Panc1 (cell line): Measurements from ENCODE around the gene PARM1. TPM values are rescaled to one million over a fixed set of nuclear protein-coding genes. Genes with fewer than 3 reads are reported as not detected.

ENCODE experiments used
- ATAC-seq: fragments of 200-7000 bp; cut with Tn5 transposase; 2 replicates; pipeline ENCODE4 v1.9.1; 2020; ENCODE audit warnings: mild to moderate bottlenecking, moderate library complexity
- BruUV-seq: library from RNA; stranded (reverse); fragments of 400-500 nt; replicated peaks from 2 replicates; lab custom pipeline; 2021; lab: Mats Ljungman, UMichigan
- CTCF ChIA-PET: fragments of 300-600 bp; sonication (Branson Sonifier 250); formaldehyde crosslinking; loops from one replicate; lab custom pipeline; 2022; ENCODE audit warnings: antibody characterized with exemption; lab: Charles Lee
- POLR2A ChIA-PET: fragments of 300-600 bp; sonication (Branson Sonifier 250); formaldehyde crosslinking; loops from one replicate; lab custom pipeline; 2022; ENCODE audit warnings: antibody characterized with exemption; lab: Charles Lee
- DNase-seq: peaks from one replicate; pipeline ENCODE4 v3.0.0-alpha.2; 2010; ENCODE audit warnings: low read depth, low spot score
- H3K27ac ChIP-seq: 2 replicates; pipeline ENCODE4 v1.5.1; 2011; ENCODE audit warnings: mild to moderate bottlenecking, low read length, inconsistent platforms
- H3K27me3 ChIP-seq: fragments of 200-500 bp; sonication (Bioruptor generic); 2 replicates; pipeline ENCODE4 v1.6.0; 2014; ENCODE audit warnings: low read length, inconsistent platforms; ENCODE audit not compliant: control insufficient read depth, insufficient read depth
- H3K36me3 ChIP-seq: fragments of 200-500 bp; sonication (Bioruptor generic); 2 replicates; pipeline ENCODE4 v1.5.1; 2014; ENCODE audit warnings: inconsistent platforms, mild to moderate bottlenecking, low read length, moderate library complexity; ENCODE audit not compliant: control insufficient read depth, insufficient read depth
- H3K4me1 ChIP-seq: 2 replicates; pipeline ENCODE4 v1.5.1; 2011; ENCODE audit warnings: inconsistent platforms, mild to moderate bottlenecking, low read length, moderate library complexity; ENCODE audit not compliant: control insufficient read depth, insufficient read depth
- H3K4me3 ChIP-seq, 2 experiments: 2 replicates each; pipeline ENCODE4 v1.5.1; 2011 to 2012; ENCODE audit warnings: low read depth in 2 of 2, low read length in 2 of 2, mild to moderate bottlenecking in 2 of 2, inconsistent platforms in 1 of 2, moderate library complexity in 1 of 2
- H3K9me3 ChIP-seq: fragments of 200-500 bp; sonication (Bioruptor generic); 2 replicates; pipeline ENCODE4 v1.5.1; 2014; ENCODE audit warnings: low read depth, mild to moderate bottlenecking, inconsistent platforms, low read length, moderate library complexity; ENCODE audit not compliant: control insufficient read depth, insufficient read depth
- CTCF ChIP-seq: fragments of 450-650 bp; IDR thresholded peaks from 2 replicates; pipeline ENCODE4 v1.5.1; 2017; ENCODE audit warnings: mild to moderate bottlenecking
- POLR2AphosphoS5 ChIP-seq: IDR thresholded peaks from 2 replicates; pipeline ENCODE4 v1.6.1; 2012; ENCODE audit warnings: mild to moderate bottlenecking, low read depth, low read length, moderate library complexity
- REST ChIP-seq, 2 experiments: IDR thresholded peaks; 2 replicates each; pipeline ENCODE4 v1.6.1; 2011 to 2012; ENCODE audit warnings: low read depth in 2 of 2, control low read depth in 1 of 2, low read length in 1 of 2, mild to moderate bottlenecking in 1 of 2, moderate library complexity in 1 of 2; ENCODE audit not compliant: insufficient read depth in 1 of 2
- SIN3A ChIP-seq: IDR thresholded peaks from 2 replicates; pipeline ENCODE4 v1.6.1; 2012; ENCODE audit warnings: low read depth, mild to moderate bottlenecking, low read length, moderate library complexity, borderline replicate concordance; ENCODE audit not compliant: insufficient read depth
- TCF7L2 ChIP-seq: IDR thresholded peaks from 2 replicates; pipeline ENCODE4 v1.6.1; 2011; ENCODE audit warnings: mild to moderate bottlenecking, low read depth, low read length, inconsistent platforms
- in situ Hi-C: cut with HindIII; loops from 2 replicates; pipeline ENCODE4 v1.10.0; 2016; ENCODE audit warnings: low sequenced_read_pairs, low pct_unique_long_range_greater_than_20kb
- intact Hi-C: fragments of 100-400 bp; cut with micrococcal nuclease; formaldehyde crosslinking; loops from one replicate; pipeline ENCODE4 v1.10.0; 2022; ENCODE audit not compliant: unreplicated experiment
- total RNA-seq: library from RNA; stranded (reverse); gene quantifications from one replicate; pipeline ENCODE4 v1.2.1, GENCODE V29; 2021; ENCODE audit not compliant: unreplicated experiment

The PARM1 gene
- total RNA-seq, 1 experiment from 2014 or later, result 0.21 TPM

GRCh38 chr4:74941123-74941522, 8.2 kb downstream of the PARM1 start:
- DNase-seq (no peak), ATAC-seq (no peak)
- BruUV-seq, result no TSS peak
- POLR2A ChIA-PET, result no interaction called here
- in situ Hi-C loops, result no loop called here
- no peak overlapping the region for H3K27ac ChIP-seq
- CTCF ChIA-PET, result no interaction called here
- H3K36me3 ChIP-seq, result no peaks in the 10 kb centered on the region
- TF ChIP-seq REST (IDR thresholded peaks at IDR 0.05; ENCODE audit: insufficient read depth in 1 of 2, low read depth in 2 of 2, low read length in 1 of 2), result no peak
- no peak for TF ChIP-seq CTCF
- TF ChIP-seq SIN3A, result no peak
- no peak for TF ChIP-seq POLR2AphosphoS5
- TF ChIP-seq TCF7L2, result no peak
- H3K27me3 ChIP-seq, result no peaks in the 10 kb centered on the region; the same call in 1 of the 2 replicates
- H3K9me3 ChIP-seq, result no peaks in the 10 kb centered on the region
- intact Hi-C loops, result no loop called here
- H3K4me3 ChIP-seq, result no peak overlapping the region
- no peaks in the 10 kb centered on the region for H3K4me1 ChIP-seq

GRCh38 chr4:74942251-74942917, 9.5 kb downstream of the PARM1 start:
- no peaks in the 10 kb centered on the region for H3K9me3 ChIP-seq
- no peak for DNase-seq
- no TSS peak for BruUV-seq
- no peaks in the 10 kb centered on the region; the same call in 1 of the 2 replicates for H3K27me3 ChIP-seq
- in situ Hi-C loops (no loop called here), intact Hi-C loops (no loop called here)
- no peak for ATAC-seq
- H3K36me3 ChIP-seq, result no peaks in the 10 kb centered on the region
- no peaks in the 10 kb centered on the region for H3K4me1 ChIP-seq
- H3K27ac ChIP-seq, result no peak overlapping the region
- POLR2A ChIA-PET, result no interaction called here
- no peak for TF ChIP-seq REST (IDR thresholded peaks at IDR 0.05; ENCODE audit: insufficient read depth in 1 of 2, low read depth in 2 of 2, low read length in 1 of 2)
- TF ChIP-seq TCF7L2, result no peak
- no peak for TF ChIP-seq SIN3A
- TF ChIP-seq POLR2AphosphoS5, result no peak
- no peak for TF ChIP-seq CTCF
- H3K4me3 ChIP-seq, result no peak overlapping the region
- CTCF ChIA-PET, result no interaction called here
